T-helper 2 cell treated with Interferon-gamma antibody and Interleukin-4, amounts not matched to agents 5 μg/mL and 100 μg/mL, for 36 hours (primary cell): ENCODE data around the gene TIMP3.
"Not testable (repeated sequence)": the region's sequence is repeated elsewhere in the genome, so short reads cannot be mapped to it uniquely, and the experiment has no call there.

ENCODE experiments used
- DNase-seq: peaks from one replicate; pipeline ENCODE4 v3.0.0; 2021; ENCODE audit warnings: low spot score
- H3K27ac Mint-ChIP-seq: one replicate; pipeline ENCODE4 v1.8.0; 2021; ENCODE audit warnings: mild to moderate bottlenecking, mixed read lengths
- H3K27me3 Mint-ChIP-seq: one replicate; pipeline ENCODE4 v1.8.0; 2021; ENCODE audit warnings: low read depth, mixed read lengths
- H3K36me3 Mint-ChIP-seq: one replicate; pipeline ENCODE4 v1.8.0; 2021; ENCODE audit warnings: low read depth, mixed read lengths
- H3K4me1 Mint-ChIP-seq: one replicate; pipeline ENCODE4 v1.8.0; 2021; ENCODE audit warnings: low read depth, mixed read lengths
- H3K4me3 Mint-ChIP-seq: one replicate; pipeline ENCODE4 v1.8.0; 2022; ENCODE audit warnings: mild to moderate bottlenecking, moderate library complexity, mixed read lengths
- H3K9me3 Mint-ChIP-seq: one replicate; pipeline ENCODE4 v1.8.0; 2021; ENCODE audit warnings: mixed read lengths

Gene TIMP3

GRCh38 chr22:32801537-32802236 lies at the start of gene TIMP3:
Gene TIMP3 (plus strand): TSS chr22:32801705. CDS start chr22:32802002, 297 bp downstream.
- Mint-ChIP-seq H3K27ac (no peak within 1 kb of the TSS), H3K4me3 (no peak within 1 kb of the TSS), H3K9me3 (no peaks in the 10 kb centered on the region), H3K36me3 (no peaks in the 10 kb centered on the region), H3K27me3 (peaks cover 56% of the 10 kb centered on the region), H3K4me1 (no peaks in the 10 kb centered on the region)
- no peak for DNase-seq

GRCh38 chr22:32752326-32752725 lies 49.2 kb upstream of the TIMP3 start:
- Mint-ChIP-seq H3K36me3 (no peaks in the 10 kb centered on the region), H3K9me3 (no peaks in the 10 kb centered on the region), H3K27me3 (no peaks in the 10 kb centered on the region), H3K27ac (no peak overlapping the region), H3K4me3 (no peak overlapping the region), H3K4me1 (no peaks in the 10 kb centered on the region)
- DNase-seq, result no peak

- no peaks in the 10 kb centered on the region for H3K36me3 Mint-ChIP-seq
- no peak overlapping the region for H3K4me3 Mint-ChIP-seq
- H3K27ac Mint-ChIP-seq, result no peak overlapping the region
- no peaks in the 10 kb centered on the region for H3K4me1 Mint-ChIP-seq
- no peak for DNase-seq
- no peaks in the 10 kb centered on the region for H3K9me3 Mint-ChIP-seq
- H3K27me3 Mint-ChIP-seq, result no peaks in the 10 kb centered on the region
Observed at GRCh38 chr22:32752816-32753520, 48.5 kb upstream of the TIMP3 start.

GRCh38 chr22:32753591-32753990 lies 47.9 kb upstream of the TIMP3 start:
- H3K36me3 Mint-ChIP-seq, result no peaks in the 10 kb centered on the region
- no peaks in the 10 kb centered on the region for H3K4me1 Mint-ChIP-seq
- DNase-seq, result no peak
- no peaks in the 10 kb centered on the region for H3K9me3 Mint-ChIP-seq
- no peak overlapping the region for H3K4me3 Mint-ChIP-seq
- H3K27me3 Mint-ChIP-seq, result no peaks in the 10 kb centered on the region
- no peak overlapping the region for H3K27ac Mint-ChIP-seq

- DNase-seq, result no peak
- no peaks in the 10 kb centered on the region for H3K4me1 Mint-ChIP-seq
- no peaks in the 10 kb centered on the region for H3K9me3 Mint-ChIP-seq
- no peak overlapping the region for H3K4me3 Mint-ChIP-seq
- H3K27ac Mint-ChIP-seq, result no peak overlapping the region
- H3K27me3 Mint-ChIP-seq, result no peaks in the 10 kb centered on the region
- H3K36me3 Mint-ChIP-seq, result no peaks in the 10 kb centered on the region
Observed at GRCh38 chr22:32754413-32755041, 47.0 kb upstream of the TIMP3 start.

GRCh38 chr22:32757086-32757762 lies 44.3 kb upstream of the TIMP3 start:
- not testable (repeated sequence) for H3K9me3 Mint-ChIP-seq, DNase-seq, H3K4me3 Mint-ChIP-seq, H3K27ac Mint-ChIP-seq, H3K27me3 Mint-ChIP-seq, H3K4me1 Mint-ChIP-seq, H3K36me3 Mint-ChIP-seq

- peaks cover 15% of the 10 kb centered on the region for H3K27me3 Mint-ChIP-seq
- no peak overlapping the region for H3K27ac Mint-ChIP-seq
- H3K4me3 Mint-ChIP-seq, result no peak overlapping the region
- H3K36me3 Mint-ChIP-seq, result no peaks in the 10 kb centered on the region
- H3K4me1 Mint-ChIP-seq, result no peaks in the 10 kb centered on the region
- DNase-seq, result no peak
- no peaks in the 10 kb centered on the region for H3K9me3 Mint-ChIP-seq
Observed at GRCh38 chr22:32758866-32759385, 42.6 kb upstream of the TIMP3 start.

GRCh38 chr22:32760396-32760795 lies 41.1 kb upstream of the TIMP3 start:
- Mint-ChIP-seq H3K9me3 (no peaks in the 10 kb centered on the region), H3K27me3 (peaks cover 15% of the 10 kb centered on the region), H3K27ac (no peak overlapping the region), H3K36me3 (no peaks in the 10 kb centered on the region), H3K4me3 (no peak overlapping the region), H3K4me1 (no peaks in the 10 kb centered on the region)
- DNase-seq, result no peak

- Mint-ChIP-seq H3K27me3 (peaks cover 17% of the 10 kb centered on the region), H3K27ac (no peak overlapping the region), H3K4me3 (no peak overlapping the region), H3K9me3 (no peaks in the 10 kb centered on the region), H3K36me3 (no peaks in the 10 kb centered on the region), H3K4me1 (no peaks in the 10 kb centered on the region)
- no peak for DNase-seq
Observed at GRCh38 chr22:32760815-32761214, 40.7 kb upstream of the TIMP3 start.

- H3K4me1 Mint-ChIP-seq, result no peaks in the 10 kb centered on the region
- H3K27me3 Mint-ChIP-seq, result peaks cover 17% of the 10 kb centered on the region
- H3K36me3 Mint-ChIP-seq, result no peaks in the 10 kb centered on the region
- no peak for DNase-seq
- H3K27ac Mint-ChIP-seq, result no peak overlapping the region
- no peak overlapping the region for H3K4me3 Mint-ChIP-seq
- H3K9me3 Mint-ChIP-seq, result no peaks in the 10 kb centered on the region
Observed at GRCh38 chr22:32761251-32761903, 40.1 kb upstream of the TIMP3 start.

GRCh38 chr22:32764330-32765131 lies 37.0 kb upstream of the TIMP3 start:
- Mint-ChIP-seq H3K27ac (no peak overlapping the region), H3K4me3 (no peak overlapping the region), H3K4me1 (no peaks in the 10 kb centered on the region), H3K9me3 (no peaks in the 10 kb centered on the region), H3K27me3 (peaks cover 17% of the 10 kb centered on the region), H3K36me3 (no peaks in the 10 kb centered on the region)
- DNase-seq, result no peak

- H3K27ac Mint-ChIP-seq, result no peak overlapping the region
- H3K4me1 Mint-ChIP-seq, result no peaks in the 10 kb centered on the region
- no peaks in the 10 kb centered on the region for H3K36me3 Mint-ChIP-seq
- H3K9me3 Mint-ChIP-seq, result no peaks in the 10 kb centered on the region
- DNase-seq, result no peak
- peaks cover 17% of the 10 kb centered on the region for H3K27me3 Mint-ChIP-seq
- H3K4me3 Mint-ChIP-seq, result no peak overlapping the region
Observed at GRCh38 chr22:32765132-32765618, 36.3 kb upstream of the TIMP3 start.

GRCh38 chr22:32771756-32772155 lies 29.7 kb upstream of the TIMP3 start:
- no peak for DNase-seq
- Mint-ChIP-seq H3K27ac (no peak overlapping the region), H3K36me3 (no peaks in the 10 kb centered on the region), H3K4me1 (no peaks in the 10 kb centered on the region), H3K4me3 (no peak overlapping the region), H3K27me3 (no peaks in the 10 kb centered on the region), H3K9me3 (no peaks in the 10 kb centered on the region)
